ENCODE results near the gene DLL1. TPM values are rescaled to one million over a fixed set of nuclear protein-coding genes. Genes with fewer than 3 reads are reported as not detected.

The DLL1 gene
- total RNA-seq, 1 donor from 2014 or later = 59.8 TPM

DNA sequence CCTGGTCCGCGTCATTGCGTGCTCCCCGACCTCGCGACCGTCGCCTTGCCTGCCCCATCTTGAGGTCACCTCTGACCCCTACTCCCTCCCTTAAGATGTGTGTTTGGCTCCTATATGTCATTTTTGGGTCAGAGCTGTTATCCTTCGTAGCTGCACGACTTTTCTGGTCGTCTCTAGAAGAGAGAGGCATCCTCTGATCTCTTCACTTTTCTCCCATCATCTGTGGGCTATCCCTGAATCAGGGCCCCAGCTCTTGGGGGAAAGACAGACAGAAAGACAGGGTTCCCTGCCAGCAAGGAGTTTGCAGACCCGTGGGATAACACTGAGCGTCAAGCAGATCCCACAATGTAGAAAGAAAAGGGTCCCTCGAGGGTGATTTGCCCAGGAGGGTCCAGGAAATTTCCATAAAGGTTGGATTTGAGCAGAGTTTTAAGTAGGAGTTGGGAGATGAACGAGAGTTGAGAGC, 16.2 kb upstream of the DLL1 start:
- Mint-ChIP-seq H3K27ac (ENCODE audit: unreplicated experiment) (peak overlapping the region; percentile 94), H3K27me3 (ENCODE audit: low read depth) (peaks cover 8% of the 10 kb centered on the region), H3K36me3 (ENCODE audit: low read depth) (peaks cover 10% of the 10 kb centered on the region), H3K9me3 (peaks cover 2% of the 10 kb centered on the region), H3K4me1 (peaks cover 32% of the 10 kb centered on the region), H3K4me3 (peak overlapping the region; percentile 90)
- no peak for DNase-seq (ENCODE audit: low read depth, low spot score)
- TF ChIP-seq, protein P1, sequence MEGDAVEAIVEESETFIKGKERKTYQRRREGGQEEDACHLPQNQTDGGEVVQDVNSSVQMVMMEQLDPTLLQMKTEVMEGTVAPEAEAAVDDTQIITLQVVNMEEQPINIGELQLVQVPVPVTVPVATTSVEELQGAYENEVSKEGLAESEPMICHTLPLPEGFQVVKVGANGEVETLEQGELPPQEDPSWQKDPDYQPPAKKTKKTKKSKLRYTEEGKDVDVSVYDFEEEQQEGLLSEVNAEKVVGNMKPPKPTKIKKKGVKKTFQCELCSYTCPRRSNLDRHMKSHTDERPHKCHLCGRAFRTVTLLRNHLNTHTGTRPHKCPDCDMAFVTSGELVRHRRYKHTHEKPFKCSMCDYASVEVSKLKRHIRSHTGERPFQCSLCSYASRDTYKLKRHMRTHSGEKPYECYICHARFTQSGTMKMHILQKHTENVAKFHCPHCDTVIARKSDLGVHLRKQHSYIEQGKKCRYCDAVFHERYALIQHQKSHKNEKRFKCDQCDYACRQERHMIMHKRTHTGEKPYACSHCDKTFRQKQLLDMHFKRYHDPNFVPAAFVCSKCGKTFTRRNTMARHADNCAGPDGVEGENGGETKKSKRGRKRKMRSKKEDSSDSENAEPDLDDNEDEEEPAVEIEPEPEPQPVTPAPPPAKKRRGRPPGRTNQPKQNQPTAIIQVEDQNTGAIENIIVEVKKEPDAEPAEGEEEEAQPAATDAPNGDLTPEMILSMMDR (conservative IDR thresholded peaks at IDR 0.05) = no peak

GRCh38 chr6:170306324-170307079, 15.6 kb upstream of the DLL1 start, which contains the start of gene FAM120B:
Gene FAM120B, plus strand, starts transcription at chr6:170306758. Its CDS starts 10,633 bp downstream, at chr6:170317391.
- DNase-seq (ENCODE audit: low read depth, low spot score) = peak; percentile 87
- peaks cover 6% of the 10 kb centered on the region for H3K9me3 Mint-ChIP-seq
- H3K4me1 Mint-ChIP-seq = peaks cover 32% of the 10 kb centered on the region
- H3K27me3 Mint-ChIP-seq (ENCODE audit: low read depth) = peaks cover 12% of the 10 kb centered on the region
- H3K36me3 Mint-ChIP-seq (ENCODE audit: low read depth) = peaks cover 14% of the 10 kb centered on the region
- TF ChIP-seq, protein P1 (conservative IDR thresholded peaks at IDR 0.05) = no peak
- H3K27ac Mint-ChIP-seq (ENCODE audit: unreplicated experiment) = peak within 1 kb of the TSS; percentile 94
- H3K4me3 Mint-ChIP-seq = peak within 1 kb of the TSS; percentile 90

- peaks cover 8% of the 10 kb centered on the region for H3K9me3 Mint-ChIP-seq
- peak overlapping the region; percentile 21 for H3K27ac Mint-ChIP-seq (ENCODE audit: unreplicated experiment)
- H3K4me3 Mint-ChIP-seq = peak overlapping the region; percentile 90
Observed at GRCh38 chr6:170305805-170306323, 15.0 kb upstream of the DLL1 start.

DNA sequence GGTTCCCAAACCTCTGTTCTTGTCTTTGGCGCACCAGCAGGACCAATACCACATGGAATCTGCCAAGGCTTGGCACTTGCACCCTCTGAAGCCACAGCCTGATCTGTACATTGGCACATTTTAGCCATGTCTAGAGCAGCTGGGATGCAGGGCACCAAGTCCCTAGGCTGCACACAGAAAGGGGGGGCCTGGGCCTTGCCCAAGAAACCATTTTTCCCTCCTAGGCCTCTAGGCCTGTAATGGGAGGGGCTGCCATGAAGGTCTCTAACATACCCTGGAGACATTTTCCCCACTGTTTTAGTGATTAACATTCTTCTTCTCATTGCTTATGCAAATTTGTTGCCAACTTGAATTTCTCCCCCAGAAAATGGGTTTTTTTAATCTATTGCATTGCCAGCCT, 10.3 kb upstream of the DLL1 start:
- no peak for DNase-seq (ENCODE audit: low read depth, low spot score)
- peaks cover 26% of the 10 kb centered on the region for H3K36me3 Mint-ChIP-seq (ENCODE audit: low read depth)
- peaks cover 28% of the 10 kb centered on the region for H3K4me1 Mint-ChIP-seq
- peaks cover 55% of the 10 kb centered on the region for H3K27me3 Mint-ChIP-seq (ENCODE audit: low read depth)
- TF ChIP-seq, protein P1 (conservative IDR thresholded peaks at IDR 0.05) = no peak
- H3K27ac Mint-ChIP-seq (ENCODE audit: unreplicated experiment) = no peak overlapping the region
- peaks cover 11% of the 10 kb centered on the region for H3K9me3 Mint-ChIP-seq
- no peak overlapping the region for H3K4me3 Mint-ChIP-seq

More at GRCh38 chr6:170305805-170306323, 15.0 kb upstream of the DLL1 start:
- H3K4me1 Mint-ChIP-seq = peaks cover 32% of the 10 kb centered on the region
- TF ChIP-seq, protein P1 (conservative IDR thresholded peaks at IDR 0.05) = no peak
- H3K27me3 Mint-ChIP-seq (ENCODE audit: low read depth) = peaks cover 14% of the 10 kb centered on the region
- no peak for DNase-seq (ENCODE audit: low read depth, low spot score)
- peaks cover 16% of the 10 kb centered on the region for H3K36me3 Mint-ChIP-seq (ENCODE audit: low read depth)

DNA sequence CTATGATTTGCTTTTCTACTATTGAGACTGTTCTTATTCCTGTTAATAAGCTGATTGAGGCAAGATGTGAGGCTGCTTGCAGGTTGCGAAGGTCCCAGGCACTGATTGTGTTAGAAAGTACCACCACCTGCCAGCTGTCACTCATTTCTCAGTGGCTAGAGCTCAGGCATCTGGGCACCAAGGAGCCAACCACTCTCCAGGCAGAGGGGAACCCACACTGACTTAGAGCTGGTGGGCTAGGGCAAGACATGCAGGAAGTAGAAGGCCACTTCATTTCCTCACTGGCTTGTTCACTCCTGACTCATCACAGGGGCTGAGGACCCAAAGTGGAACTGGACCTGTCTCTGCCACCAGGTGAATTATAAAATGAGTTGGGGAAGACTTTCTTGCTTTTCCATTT, 7.8 kb upstream of the DLL1 start:
- peaks cover 69% of the 10 kb centered on the region for H3K27me3 Mint-ChIP-seq (ENCODE audit: low read depth)
- no peak overlapping the region for H3K27ac Mint-ChIP-seq (ENCODE audit: unreplicated experiment)
- peaks cover 11% of the 10 kb centered on the region for H3K9me3 Mint-ChIP-seq
- peak overlapping the region; percentile 81 for H3K4me3 Mint-ChIP-seq
- H3K4me1 Mint-ChIP-seq = peaks cover 38% of the 10 kb centered on the region
- TF ChIP-seq, protein P1 (conservative IDR thresholded peaks at IDR 0.05) = no peak
- no peak for DNase-seq (ENCODE audit: low read depth, low spot score)
- H3K36me3 Mint-ChIP-seq (ENCODE audit: low read depth) = peaks cover 19% of the 10 kb centered on the region

Measured in neural crest cell (in vitro differentiated cells).